Stimulated activated CD8-positive, alpha-beta memory T cell treated with anti-CD3 and anti-CD28 coated beads, Interleukin-15, amount 100 ng/mL, for 24 hours (primary cell): ENCODE data around the gene TTC39B.
"Not testable (repeated sequence)": the region's sequence is repeated elsewhere in the genome, so short reads cannot be mapped to it uniquely, and the experiment has no call there.

ENCODE experiments used
- DNase-seq: peaks from one replicate; pipeline ENCODE4 v3.0.0-alpha.2; 2020; ENCODE audit warnings: low read depth

Gene TTC39B

DNA sequence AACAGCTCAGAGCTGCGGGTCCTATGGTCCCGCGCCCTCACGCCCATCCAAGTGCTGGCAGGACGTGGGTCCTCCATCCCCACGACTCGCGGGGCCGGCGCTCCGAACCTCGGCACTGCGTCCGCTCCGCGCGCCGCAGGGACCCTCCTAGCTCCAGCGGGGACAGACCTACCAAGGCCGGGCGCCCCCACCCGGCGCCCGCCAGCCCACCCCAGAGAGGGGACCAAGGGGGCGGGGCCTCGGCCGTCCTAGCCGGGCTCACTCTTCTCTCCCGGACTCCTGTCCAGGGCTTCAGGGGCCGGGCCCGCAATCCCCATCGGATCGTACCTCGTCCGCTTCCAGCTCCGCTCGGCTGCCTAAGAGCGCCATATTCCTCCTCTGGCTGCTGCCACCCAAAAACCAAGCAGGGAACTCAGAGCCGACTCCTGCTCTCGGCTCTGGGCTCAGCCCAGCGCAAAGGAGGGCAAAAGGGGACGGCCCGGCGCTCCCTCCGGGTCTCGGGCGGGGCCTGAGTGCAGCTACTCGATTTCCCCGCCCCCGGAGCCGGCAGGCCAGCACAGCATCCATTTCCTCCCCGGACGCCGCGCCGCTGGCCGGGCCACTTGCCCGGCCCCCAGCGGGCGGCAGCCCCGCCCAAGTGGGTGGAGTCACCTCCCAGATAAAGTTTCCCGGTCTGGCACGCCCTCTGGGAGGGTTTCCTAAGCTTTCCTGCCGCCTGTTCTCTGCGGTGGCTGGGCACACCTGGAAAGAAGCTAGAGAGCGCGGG is at the start of gene TTC39B:
TTC39B (minus strand) TSS at position 460 of the 766 bp plus-strand sequence; CDS start at position 369, 91 bp downstream.
- DNase-seq: peak; percentile 57

DNA sequence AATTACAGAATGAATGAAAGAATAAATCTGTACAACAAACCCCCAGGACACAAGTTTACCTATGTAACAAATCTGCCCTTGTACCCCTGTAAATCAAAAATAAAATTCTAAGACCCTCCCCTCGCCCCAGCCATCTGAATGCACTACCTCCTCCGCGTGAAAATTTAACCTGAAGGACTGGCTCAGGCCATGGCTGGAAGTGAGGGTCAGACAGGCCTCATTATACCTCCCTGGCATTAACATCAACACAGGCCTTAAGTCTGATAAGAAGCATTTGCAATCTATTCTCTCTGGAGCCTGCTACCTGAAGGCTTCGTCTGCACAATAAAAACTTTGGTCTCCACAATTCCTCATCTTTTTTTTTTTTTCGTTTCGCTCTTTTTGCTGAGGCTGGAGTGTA is 48.7 kb upstream of the TTC39B start:
- DNase-seq: no peak

DNA sequence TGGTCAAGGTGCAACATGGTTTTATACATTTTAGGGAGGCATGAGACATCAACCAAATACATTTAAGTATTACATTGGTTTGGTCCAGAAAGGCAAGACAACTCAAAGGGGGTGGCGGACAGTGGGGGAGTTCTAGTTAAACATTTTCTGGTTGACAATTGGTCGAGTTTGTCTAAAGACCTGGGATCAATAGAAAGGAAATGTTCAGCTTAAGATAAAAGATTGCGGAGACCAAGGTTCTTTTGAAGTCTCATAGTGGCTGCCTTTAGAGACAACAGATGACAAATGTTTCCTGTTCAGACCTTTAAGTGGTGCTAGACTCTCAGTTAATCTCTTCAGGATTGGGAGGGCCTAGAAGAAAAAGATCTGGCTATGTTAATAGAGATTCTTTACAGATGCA is 47.7 kb upstream of the TTC39B start:
- DNase-seq: no peak

DNA sequence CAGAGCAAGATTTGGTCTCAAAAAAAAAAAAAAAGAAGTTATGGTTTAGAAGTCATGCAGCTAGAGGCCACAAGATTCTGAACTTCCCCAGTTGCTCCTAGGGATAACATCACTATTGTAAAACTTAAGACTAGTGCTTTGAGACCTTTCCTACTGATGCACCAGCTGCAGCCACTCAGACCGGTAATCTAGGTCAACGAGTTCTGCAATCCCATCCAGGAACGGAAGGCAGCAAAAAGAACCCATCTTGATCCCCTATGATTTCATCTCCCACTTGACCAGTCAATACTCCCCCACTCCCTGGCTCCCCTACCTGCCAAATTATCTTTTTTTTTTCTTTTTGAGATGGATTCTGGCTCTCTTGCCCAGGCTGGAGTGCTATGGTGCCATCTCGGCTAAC is 46.9 kb upstream of the TTC39B start:
- DNase-seq: no peak

DNA sequence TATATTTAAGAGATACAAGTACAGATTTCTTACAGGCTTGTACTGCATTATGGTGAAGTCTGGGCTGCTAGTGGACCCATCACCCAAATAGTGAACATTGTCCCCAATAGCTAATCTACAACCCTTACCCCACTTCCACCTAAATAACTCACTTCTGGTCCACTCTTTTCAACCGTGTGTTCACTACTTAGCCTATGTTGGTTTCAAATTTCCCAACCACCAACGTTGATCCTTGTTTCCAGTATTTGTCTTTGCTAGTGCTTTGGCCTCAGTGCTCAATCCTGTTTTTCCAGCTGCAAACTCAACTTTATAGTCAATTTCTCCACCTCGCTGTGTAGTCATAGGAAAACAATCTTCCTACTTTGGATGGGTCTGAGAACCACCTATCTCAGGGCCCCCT is 45.3 kb upstream of the TTC39B start:
- DNase-seq: no peak

DNA sequence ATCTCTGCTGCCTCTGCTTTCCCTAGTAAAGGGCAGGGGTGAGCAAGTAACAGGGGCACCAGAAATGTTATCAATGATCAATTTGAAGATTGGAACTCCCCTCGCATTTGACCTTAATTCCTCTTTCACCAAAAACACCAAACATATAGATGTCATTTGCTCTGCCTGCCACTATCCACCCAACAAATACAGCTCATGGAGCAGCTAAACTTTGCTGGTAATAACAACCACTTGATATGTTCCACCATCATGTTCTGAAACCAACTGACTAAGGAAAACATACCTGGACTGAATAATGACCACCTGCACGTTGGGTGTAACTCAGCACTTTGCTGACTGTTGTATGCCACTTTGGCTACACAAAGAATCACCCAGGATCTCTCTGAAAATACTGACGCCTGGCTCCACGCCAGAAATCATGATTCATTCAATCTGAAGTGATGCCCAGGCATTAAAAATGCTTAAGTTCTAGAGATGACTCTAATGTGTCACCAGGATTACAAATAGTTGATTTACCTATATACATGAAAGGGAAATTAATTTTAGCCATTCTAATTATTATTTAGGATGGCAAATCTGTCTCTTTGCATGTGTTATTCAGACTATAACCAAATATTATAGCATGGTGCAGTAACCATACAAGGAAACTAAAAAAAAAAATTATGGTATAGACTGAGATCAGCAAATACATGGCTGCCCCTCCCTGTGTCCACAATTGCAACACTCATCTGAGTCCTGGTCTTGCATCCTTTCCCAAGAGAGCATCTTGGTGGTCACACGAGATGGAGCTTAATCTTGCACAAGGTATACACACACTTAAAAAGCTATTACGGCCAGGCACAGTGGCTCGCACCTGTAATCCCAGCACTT is 43.1 kb upstream of the TTC39B start:
- DNase-seq: no peak

DNA sequence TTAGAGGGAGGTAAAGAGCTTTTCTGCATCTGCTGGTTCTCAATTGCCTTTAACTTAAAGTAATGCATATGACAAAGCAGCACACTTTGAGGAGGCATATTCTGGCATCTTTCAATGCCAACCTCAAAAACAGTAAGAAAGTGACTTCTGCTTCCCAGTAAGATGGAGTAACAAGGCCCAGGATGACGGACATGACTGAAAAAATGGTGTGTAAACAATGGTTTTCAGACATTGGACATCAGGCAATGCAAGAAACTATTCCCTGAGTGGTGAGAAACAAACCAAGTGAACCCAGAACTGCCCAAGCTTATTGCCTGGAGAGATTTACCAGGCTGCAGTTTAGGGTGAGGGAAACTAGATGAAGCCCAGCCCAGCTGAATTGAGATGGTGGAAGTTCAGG is 39.8 kb upstream of the TTC39B start:
- no peak for DNase-seq

DNA sequence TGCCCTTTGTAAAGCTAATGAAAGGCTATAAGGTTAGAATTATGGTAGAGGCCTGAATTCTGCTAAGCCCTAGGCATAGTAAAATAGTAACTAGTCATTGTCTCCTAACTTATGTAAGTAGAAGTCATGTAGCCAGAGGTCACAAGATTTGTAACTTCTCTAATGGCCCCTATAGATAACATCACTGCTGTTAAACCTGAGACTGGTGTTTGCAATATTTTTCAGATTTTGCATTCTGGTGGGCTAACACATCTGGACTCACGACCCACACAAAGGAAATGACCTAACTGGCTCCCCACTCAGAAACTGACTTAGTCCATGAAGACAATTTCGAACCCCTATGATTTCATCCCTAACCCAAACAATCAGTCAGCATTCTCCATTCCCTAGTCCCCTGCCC is 37.2 kb upstream of the TTC39B start:
- no peak for DNase-seq

DNA sequence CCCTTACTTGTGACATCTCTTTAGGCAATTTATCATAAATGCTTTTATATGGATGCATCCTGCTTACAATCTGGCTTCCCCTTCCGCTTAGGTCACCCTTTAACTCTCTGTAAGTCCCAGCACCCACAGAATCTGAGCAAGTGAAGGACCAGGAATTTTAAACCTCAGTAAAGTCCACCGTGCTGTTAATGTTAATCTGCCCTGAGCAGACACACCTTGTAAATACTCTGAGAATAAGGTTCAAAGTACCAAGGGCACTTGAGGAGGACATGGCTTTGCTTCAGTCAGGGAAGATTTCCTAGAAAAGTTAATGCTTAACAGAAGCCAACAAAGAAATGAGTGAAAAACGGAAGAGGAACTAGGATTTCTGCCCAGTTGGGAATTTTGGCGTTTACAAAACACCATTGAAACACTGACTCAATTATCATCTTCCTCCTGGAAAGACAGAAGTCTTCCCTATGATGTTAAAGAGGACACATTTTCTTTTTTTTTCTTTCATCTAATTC is 26.4 kb upstream of the TTC39B start:
- DNase-seq: no peak

DNA sequence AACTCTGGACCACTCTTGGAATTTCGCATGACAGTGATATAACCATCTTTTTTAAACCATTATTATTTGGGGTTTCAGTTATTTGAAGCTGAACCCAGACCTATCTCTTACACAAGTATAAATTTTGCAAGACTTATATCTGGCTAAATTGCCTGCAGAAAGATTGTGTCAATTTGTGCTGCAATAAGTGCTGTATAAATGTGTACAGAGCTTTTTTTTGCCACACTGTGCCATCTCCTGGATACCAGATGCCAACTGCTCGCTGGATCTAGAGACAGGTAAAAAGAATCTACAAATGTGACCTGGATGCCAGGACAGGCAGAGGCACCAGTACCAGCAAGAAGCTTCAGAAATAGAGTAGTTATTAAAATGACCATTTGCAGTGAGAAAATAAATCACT is 25.9 kb upstream of the TTC39B start:
- DNase-seq: no peak

DNA sequence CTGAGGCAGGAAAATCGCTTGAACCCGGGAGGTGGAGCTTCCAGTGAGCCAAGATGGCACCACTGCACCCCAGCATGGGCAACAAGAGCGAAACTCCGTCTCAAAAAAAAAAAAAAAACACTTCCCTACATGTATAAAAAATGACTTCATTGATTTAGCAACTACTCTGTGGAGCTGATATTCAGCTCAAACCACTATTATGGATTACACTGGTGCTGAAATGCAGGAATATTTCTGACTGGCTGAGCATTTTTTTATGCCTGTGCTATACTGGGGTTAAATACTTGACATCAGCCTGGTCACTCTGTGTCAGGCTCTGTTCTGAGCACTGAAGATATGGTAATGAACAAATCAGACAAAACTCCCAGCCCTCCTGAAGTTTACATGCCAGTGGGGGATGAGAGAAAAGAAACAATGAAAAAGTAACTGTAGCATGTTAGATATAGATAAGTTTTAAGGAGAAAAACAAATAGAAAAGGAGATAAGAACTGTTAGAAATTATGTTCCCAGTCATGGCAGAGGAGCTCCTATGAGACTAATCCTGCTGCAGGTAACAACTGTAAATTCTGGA is 22.6 kb upstream of the TTC39B start:
- no peak for DNase-seq

DNA sequence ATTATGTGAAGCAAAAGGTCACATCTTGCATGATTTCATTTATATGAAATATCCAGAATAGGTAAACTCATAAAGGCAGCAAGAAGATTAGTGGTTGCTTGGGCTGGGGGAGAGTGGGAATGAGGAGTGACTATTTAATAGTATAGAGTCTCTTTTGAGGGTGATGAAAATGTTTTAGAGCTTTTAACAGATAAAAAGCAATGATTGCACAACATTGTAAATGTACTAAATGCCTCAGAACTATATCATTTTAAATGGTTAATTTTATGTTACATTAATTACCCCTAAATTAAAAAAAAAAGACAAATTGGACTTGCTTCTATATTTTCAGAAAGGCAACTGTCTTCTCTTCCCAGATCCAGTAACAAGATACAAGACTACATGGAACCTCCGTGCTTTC is 21.9 kb upstream of the TTC39B start:
- no peak for DNase-seq

DNA sequence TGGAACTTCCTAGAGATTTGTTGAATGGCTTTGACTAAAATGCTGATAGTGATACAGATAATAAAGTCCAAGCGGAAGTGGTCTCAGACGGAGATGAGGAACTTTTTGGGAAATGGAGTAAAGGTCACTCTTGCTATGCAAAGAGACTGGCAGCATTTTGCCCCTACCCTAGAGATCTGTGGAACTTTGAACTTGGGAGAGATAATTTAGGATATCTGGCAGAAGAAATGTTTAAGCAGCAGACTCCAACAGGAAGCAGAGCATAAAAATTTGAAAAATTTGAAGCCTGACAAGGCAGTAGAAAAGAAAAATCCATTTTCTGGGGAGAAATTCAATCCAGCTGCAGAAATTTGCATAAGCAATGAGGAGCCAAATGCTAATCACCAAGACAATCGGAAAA is 15.7 kb upstream of the TTC39B start:
- not testable (repeated sequence) for DNase-seq

DNA sequence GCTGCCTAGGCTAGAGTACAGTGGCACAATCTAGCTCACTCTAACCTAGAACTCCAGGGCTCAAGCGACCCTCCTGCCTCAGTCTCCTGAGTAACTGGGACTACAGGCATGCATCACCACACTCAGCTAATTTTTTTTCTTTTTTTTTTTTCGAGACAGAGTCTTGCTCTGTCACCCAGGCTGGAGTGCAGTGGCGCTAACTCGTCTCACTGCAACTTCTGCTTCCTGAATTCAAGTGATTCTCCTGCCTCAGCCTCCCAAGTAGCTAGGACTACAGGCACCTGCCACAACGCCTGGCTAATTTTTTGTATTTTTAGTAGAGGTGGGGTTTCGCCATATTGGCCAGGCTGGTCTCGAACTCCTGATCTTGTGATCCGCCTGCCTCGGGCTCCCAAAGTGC is 12.6 kb upstream of the TTC39B start:
- not testable (repeated sequence) for DNase-seq

DNA sequence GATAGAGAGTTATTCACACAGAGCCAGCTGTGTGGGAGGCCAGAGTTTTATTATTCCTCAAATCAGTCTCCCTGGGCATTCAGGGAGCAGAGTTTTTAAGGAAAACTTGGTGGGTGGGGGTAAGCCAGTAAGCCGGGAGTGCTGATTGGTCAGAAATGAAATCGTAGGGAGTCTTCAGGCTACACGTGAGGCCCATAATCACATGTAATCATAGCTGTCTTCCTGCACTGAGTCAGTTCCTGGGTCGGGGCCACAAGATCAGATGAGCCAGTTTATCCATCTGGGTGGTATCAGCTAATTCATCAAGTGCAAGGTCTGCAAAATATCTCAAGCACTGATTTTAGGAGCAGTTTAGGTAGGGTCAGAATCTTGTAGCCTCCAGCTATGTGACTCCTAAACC is 10.8 kb upstream of the TTC39B start:
- no peak for DNase-seq

DNA sequence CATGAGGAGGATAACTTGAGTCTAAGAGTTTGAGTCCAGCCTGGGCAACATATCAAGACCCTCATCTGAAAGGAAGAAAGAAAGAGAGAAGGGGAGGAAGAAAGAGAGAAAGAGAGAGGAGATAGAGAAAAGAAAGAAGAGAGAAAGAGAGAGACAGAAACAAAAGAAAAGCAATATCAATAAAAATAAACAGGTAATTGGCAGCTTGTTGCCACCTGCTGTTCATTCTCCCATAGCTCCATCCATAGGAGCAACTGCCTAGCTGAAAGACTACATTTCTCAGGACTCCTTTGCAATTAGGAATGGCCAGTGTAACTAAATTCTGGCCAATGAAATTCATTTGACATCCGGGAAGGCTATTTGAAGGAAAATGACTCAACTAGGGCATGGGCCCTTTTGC is 4.6 kb upstream of the TTC39B start:
- no peak for DNase-seq

DNA sequence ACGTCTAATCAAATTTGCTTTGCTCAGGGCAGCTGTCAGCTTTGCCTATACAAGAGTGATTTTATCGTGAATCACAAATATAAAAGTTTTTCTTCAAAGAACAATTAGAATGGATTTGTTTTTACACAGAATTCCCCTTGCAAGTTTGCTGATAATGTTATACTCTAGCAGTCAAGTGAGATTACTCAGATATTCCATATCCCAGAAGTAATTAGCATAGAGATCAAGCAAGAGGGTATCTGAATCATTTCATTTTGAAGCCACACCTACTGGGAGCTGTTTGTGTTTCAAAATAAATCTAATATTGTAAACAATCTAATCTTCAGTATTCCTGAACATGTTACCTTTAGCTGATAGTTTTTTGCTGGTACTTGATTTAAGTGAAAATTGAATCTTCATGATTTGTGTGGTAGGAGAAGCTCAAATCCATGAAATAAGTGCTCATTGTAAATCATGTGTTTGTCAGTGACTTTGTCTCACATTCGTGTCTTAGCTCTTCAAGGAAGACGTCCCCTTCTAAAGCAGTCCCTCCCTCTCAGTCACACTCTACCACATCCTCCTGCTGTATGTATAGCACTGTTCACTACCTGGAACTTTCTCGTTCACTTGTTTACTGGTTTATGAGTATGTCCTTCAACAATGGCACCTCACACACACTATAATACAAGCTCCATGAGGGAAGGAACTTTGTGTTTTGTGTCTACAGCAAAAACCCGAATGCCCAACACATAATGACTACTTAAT is 3.3 kb upstream of the TTC39B start:
- DNase-seq: no peak

DNA sequence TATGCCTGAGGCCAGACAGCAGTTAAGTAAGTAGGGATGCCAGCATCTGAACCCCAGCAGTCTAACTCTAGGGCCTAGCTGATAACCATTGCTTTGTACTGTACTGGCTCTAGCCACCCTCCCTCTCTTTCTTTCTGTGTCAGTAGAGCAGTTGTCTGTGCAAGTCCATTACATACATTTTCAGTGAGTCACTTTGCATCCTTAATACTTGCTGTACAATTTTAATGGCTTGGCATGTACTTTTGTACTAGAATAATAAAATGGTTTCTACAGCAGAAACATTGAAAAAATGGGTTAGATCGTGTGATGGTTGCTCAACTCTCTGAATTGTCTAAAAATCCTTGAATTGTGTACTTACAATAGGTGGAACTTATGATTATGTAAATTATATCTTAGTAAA is 1.5 kb upstream of the TTC39B start:
- no peak for DNase-seq

DNA sequence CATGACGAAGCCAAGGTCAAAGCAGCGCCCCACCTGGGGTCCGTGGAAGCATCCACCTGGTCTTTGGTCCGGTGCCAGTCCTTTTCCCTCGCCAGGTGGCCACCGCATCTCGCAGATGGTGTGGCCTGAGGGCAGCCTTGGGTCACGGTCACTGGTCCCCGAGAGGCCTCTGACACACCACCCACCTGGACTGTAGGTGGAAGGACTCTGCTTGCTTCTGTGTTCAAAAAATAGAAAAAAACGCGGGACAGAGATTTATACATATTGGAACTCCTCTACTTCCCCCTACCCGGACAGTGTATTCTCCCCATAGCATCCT is 466 bp upstream of the TTC39B start:
- no peak for DNase-seq

DNA sequence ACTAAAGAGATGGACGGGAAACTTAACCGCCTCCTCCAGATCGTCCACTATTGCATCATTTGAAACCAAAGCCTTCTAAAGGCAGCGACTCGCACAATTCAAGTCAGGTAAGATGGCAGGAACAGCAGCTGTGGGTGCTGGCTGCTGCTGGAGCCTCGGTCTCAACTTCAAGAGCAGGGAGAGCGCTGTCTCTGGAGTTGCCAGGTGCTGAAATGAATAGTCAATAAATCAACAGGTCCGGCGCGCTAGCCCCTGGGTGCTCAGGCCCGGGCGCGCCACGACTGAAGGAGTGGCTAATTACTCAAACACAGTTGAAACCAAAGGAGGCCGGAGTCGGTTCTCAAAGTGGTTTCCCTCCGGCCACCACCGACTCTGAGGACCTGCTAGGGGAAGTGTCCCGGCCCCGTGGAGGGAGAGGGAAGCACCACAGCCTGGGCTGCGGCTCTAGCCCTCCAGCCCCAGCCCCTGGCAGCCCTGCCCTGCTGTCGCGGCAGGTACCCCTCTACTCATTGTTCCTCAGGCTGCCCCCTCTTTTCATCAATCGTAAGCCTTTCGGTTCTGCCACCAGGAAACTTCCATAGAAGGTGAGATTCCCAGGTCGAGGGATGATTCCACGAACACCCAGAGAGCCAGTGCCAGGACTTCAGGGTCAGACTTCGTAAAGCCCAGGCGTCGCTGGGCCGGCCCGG is 804 bp downstream of the TTC39B start:
- DNase-seq: no peak

DNA sequence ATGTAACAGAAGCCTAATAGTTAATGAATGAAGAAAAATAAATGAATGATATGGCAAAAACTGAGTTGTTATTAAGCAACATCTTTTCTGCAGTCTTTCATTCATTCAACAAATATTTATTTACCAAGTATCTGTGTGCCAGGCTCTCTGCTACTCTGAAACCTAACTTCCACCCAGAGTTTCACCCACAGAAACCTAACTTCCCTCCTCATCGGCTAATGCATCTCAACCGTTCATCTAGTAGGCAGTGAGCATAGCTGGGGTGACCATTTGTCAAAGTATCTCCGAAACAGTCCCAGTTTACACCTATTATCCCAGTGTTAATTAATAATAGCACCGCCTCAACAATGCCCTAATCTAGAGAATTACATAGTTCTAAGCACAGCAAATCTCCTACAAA is 1.5 kb downstream of the TTC39B start:
- no peak for DNase-seq

DNA sequence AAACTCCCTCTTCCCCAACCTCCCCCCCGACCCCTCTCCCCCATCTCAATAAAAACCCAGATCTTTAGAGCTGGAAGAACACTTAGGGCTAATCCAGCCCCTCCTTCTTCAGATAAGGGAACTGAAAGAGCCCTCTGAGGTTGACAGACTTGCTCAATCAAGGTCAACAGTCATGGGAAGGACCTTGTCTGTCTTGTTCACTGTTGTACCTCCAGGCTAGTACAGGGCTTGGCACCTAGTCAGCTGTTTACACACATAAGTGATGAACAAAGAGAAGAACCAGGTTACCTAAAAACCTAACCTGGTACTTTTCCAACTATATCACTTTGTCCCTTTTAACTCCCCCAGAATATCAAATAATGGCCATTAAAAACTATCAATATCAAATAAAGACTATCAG is 2.4 kb downstream of the TTC39B start:
- no peak for DNase-seq
